ENCODE measurements around the gene S100A1.
A peak's percentile ranks its signal among the peaks of the same experiment; 100 is the strongest.

- TF ChIP-seq EZH2 (IDR thresholded peaks at IDR 0.05; ENCODE audit: low read length, unreplicated experiment), result no peak
- TF ChIP-seq CTCF (conservative IDR thresholded peaks at IDR 0.05; ENCODE audit: low read depth, low read length), result peak; percentile 99
- TF ChIP-seq EZH2phosphoT487 (IDR thresholded peaks at IDR 0.05; ENCODE audit: borderline replicate concordance, low read length), result no peak
These were observed 49.7 kb downstream of the S100A1 start for GRCh38 chr1:153677718-153678518.

All from PC-3 (cell line).